NCI-H187 treated with DMSO at 0.1 percent for 48 hours (cell line): Measurements from ENCODE around the gene VEPH1.

ENCODE experiments used
- DNase-seq: peaks from one replicate; lab custom pipeline; 2025; lab: John Stamatoyannopoulos, UW

The VEPH1 gene

GRCh38 chr3:157475921-157476414 lies 27.2 kb downstream of the VEPH1 start:
- DNase-seq, result no peak

GRCh38 chr3:157472648-157473047 lies 30.6 kb downstream of the VEPH1 start:
- DNase-seq, result no peak

GRCh38 chr3:157471064-157471463 lies 32.2 kb downstream of the VEPH1 start:
- no peak for DNase-seq

GRCh38 chr3:157469561-157470294 lies 33.5 kb downstream of the VEPH1 start:
- DNase-seq, result no peak

GRCh38 chr3:157467200-157467599 lies 36.0 kb downstream of the VEPH1 start:
- no peak for DNase-seq

- no peak for DNase-seq
Measured at GRCh38 chr3:157465741-157466140, 37.5 kb downstream of the VEPH1 start.

- DNase-seq, result no peak
Measured at GRCh38 chr3:157464321-157464720, 38.9 kb downstream of the VEPH1 start.

- DNase-seq, result no peak
Measured at GRCh38 chr3:157463816-157464215, 39.4 kb downstream of the VEPH1 start.

GRCh38 chr3:157460253-157460652 lies 43.0 kb downstream of the VEPH1 start:
- DNase-seq, result no peak

- no peak for DNase-seq
Measured at GRCh38 chr3:157459706-157460105, 43.5 kb downstream of the VEPH1 start.

- no peak for DNase-seq
Measured at GRCh38 chr3:157453824-157454223, 49.4 kb downstream of the VEPH1 start.

- DNase-seq, result no peak
Measured at GRCh38 chr3:157452097-157452496, 51.1 kb downstream of the VEPH1 start.

- no peak for DNase-seq
Measured at GRCh38 chr3:157447026-157447694, 56.1 kb downstream of the VEPH1 start.

GRCh38 chr3:157445857-157446256 lies 57.4 kb downstream of the VEPH1 start:
- DNase-seq, result no peak

- no peak for DNase-seq
Measured at GRCh38 chr3:157444797-157445184, 58.4 kb downstream of the VEPH1 start.

GRCh38 chr3:157443905-157444796 lies 59.1 kb downstream of the VEPH1 start:
- no peak for DNase-seq

GRCh38 chr3:157442729-157443128 lies 60.5 kb downstream of the VEPH1 start:
- DNase-seq, result no peak

- DNase-seq, result no peak
Measured at GRCh38 chr3:157441102-157441624, 62.1 kb downstream of the VEPH1 start.

- no peak for DNase-seq
Measured at GRCh38 chr3:157438194-157438730, 65.0 kb downstream of the VEPH1 start.

GRCh38 chr3:157436583-157437291 lies 66.5 kb downstream of the VEPH1 start, which contains the start of gene PTX3:
Gene PTX3 (plus strand): TSS chr3:157436850. CDS start chr3:157436934, 84 bp downstream.
- no peak for DNase-seq

- DNase-seq, result no peak
Measured at GRCh38 chr3:157429708-157430107, 73.5 kb downstream of the VEPH1 start.
